Hepatocyte (in vitro differentiated cells): ENCODE measurements around the gene XPO6. TPM values are rescaled to one million over a fixed set of nuclear protein-coding genes. Genes with fewer than 3 reads are reported as not detected.
A peak's percentile ranks its signal among the peaks of the same experiment; 100 is the strongest.

Experiments
- DNase-seq: peaks from one replicate; pipeline ENCODE4 v3.0.0-alpha.2; 2016; ENCODE audit warnings: low spot score
- H2AFZ ChIP-seq: fragments of 200-600 bp; sonication (generic); 2 replicates; pipeline ENCODE4 v1.6.0; 2016; ENCODE audit warnings: antibody characterized with exemption, mild to moderate bottlenecking
- H3K27ac ChIP-seq: fragments of 200-600 bp; sonication (generic); 2 replicates; pipeline ENCODE4 v1.5.1; 2016; ENCODE audit warnings: mild to moderate bottlenecking
- H3K27me3 ChIP-seq: fragments of 200-600 bp; sonication (generic); 2 replicates; pipeline ENCODE4 v1.6.1; 2016
- H3K36me3 ChIP-seq: fragments of 200-600 bp; sonication (generic); replicated peaks from 2 replicates; pipeline ENCODE4 v1.5.1; 2016; ENCODE audit warnings: low read depth; ENCODE audit not compliant: insufficient read depth
- H3K4me1 ChIP-seq: fragments of 200-600 bp; sonication (generic); 2 replicates; pipeline ENCODE4 v1.5.1; 2016; ENCODE audit warnings: mild to moderate bottlenecking, moderate library complexity; ENCODE audit not compliant: insufficient read depth
- H3K4me2 ChIP-seq: fragments of 200-600 bp; sonication (generic); 2 replicates; pipeline ENCODE4 v1.6.0; 2016
- H3K4me3 ChIP-seq: fragments of 200-600 bp; sonication (generic); 2 replicates; pipeline ENCODE4 v1.5.1; 2016; ENCODE audit warnings: mild to moderate bottlenecking
- H3K79me2 ChIP-seq: fragments of 200-600 bp; sonication (generic); 2 replicates; pipeline ENCODE4 v1.6.0; 2017; ENCODE audit warnings: mild to moderate bottlenecking
- H3K9me2 ChIP-seq: fragments of 200-600 bp; sonication (generic); replicated peaks from 2 replicates; pipeline ENCODE4 v1.6.0; 2017; ENCODE audit warnings: mild to moderate bottlenecking; ENCODE audit not compliant: insufficient read depth
- H3K9me3 ChIP-seq: fragments of 200-600 bp; sonication (generic); 2 replicates; pipeline ENCODE4 v1.5.1; 2016; ENCODE audit warnings: low read depth, mild to moderate bottlenecking
- H4K20me1 ChIP-seq: fragments of 200-600 bp; sonication (generic); 2 replicates; pipeline ENCODE4 v1.6.0; 2016; ENCODE audit warnings: mild to moderate bottlenecking; ENCODE audit not compliant: insufficient read depth, poor library complexity, severe bottlenecking
- CTCF ChIP-seq: fragments of 200-600 bp; sonication (generic); IDR thresholded peaks from 2 replicates; pipeline ENCODE4 v1.5.1; 2016; ENCODE audit warnings: antibody characterized with exemption, mild to moderate bottlenecking; ENCODE audit not compliant: poor library complexity
- EZH2 ChIP-seq: fragments of 200-600 bp; sonication (generic); IDR thresholded peaks from 2 replicates; pipeline ENCODE4 v1.6.1; 2016; ENCODE audit warnings: antibody characterized with exemption, mild to moderate bottlenecking, borderline replicate concordance
- EZH2phosphoT487 ChIP-seq: fragments of 200-600 bp; sonication (generic); IDR thresholded peaks from one replicate; pipeline ENCODE4 v1.6.1; 2018; ENCODE audit warnings: antibody characterized with exemption, mild to moderate bottlenecking, low read depth, moderate library complexity; ENCODE audit not compliant: unreplicated experiment, severe bottlenecking
- WGBS: methylation state at CpG from one replicate; pipeline ENCODE4 v1.1.6; 2016; ENCODE audit warnings: low lambda C conversion rate; ENCODE audit errors: missing lambda C conversion rate; 5-methylcytosine and 5-hydroxymethylcytosine counted together
- polyA plus RNA-seq: library from polyadenylated mRNA; unstranded; fragments of >200 nt; fragmentation: Nextera tagmentation; extraction: Ambion mirVana; gene quantifications from 2 replicates; pipeline ENCODE4 v1.2.1, GENCODE V29; 2016
- total RNA-seq: library from RNA; depleted of rRNA; stranded (reverse); fragments of >200 nt; gene quantifications from 2 replicates; pipeline ENCODE4 v1.2.3, GENCODE V29; 2014

Gene XPO6
- total and polyA plus RNA-seq, 2 experiments from 2014 or later: 39.8 to 111 TPM

- TF ChIP-seq EZH2phosphoT487 (no peak), EZH2 (no peak), CTCF (no peak)
- H3K27me3 ChIP-seq: no peaks in the 10 kb centered on the region
- no peak overlapping the region for H3K4me3 ChIP-seq
- H3K4me1 ChIP-seq: no peaks in the 10 kb centered on the region
- no peak overlapping the region for H2AFZ ChIP-seq
- no peak overlapping the region for H3K27ac ChIP-seq
- no peaks in the 10 kb centered on the region for H3K79me2 ChIP-seq
- H3K4me2 ChIP-seq: no peak overlapping the region
- DNase-seq: no peak
- no peaks in the 10 kb centered on the region for H3K36me3 ChIP-seq
- no peaks in the 10 kb centered on the region for H4K20me1 ChIP-seq
- WGBS: 86% methylated on average over 22 of the region's 29 CpGs
- H3K9me2 ChIP-seq: no peaks in the 10 kb centered on the region
- no peaks in the 10 kb centered on the region for H3K9me3 ChIP-seq
Observed at GRCh38 chr16:28259091-28259780, 47.5 kb upstream of the XPO6 start.

DNA sequence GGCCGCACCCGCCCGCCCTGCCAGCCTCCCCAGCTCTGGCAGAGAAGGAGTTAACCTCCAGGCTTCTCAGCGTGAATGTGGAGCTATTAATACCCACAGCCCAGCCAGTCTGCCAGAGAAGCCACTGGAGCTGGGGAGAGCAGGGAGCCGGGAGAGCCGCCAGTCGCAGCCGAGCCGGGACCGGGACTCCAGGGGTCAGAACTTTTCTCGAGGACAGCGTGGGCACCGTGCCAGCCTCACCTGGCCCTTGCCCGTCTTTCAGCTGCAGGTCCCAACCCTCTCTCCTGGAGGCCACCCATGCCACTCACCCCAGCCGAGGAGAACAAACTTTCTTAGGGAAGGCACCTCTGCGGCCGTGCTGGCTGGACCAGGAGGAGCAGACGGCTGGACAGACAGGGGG, 46.8 kb upstream of the XPO6 start:
- DNase-seq: peak; percentile 43
- no peaks in the 10 kb centered on the region for H3K79me2 ChIP-seq
- TF ChIP-seq CTCF (no peak), EZH2phosphoT487 (no peak), EZH2 (no peak)

DNA sequence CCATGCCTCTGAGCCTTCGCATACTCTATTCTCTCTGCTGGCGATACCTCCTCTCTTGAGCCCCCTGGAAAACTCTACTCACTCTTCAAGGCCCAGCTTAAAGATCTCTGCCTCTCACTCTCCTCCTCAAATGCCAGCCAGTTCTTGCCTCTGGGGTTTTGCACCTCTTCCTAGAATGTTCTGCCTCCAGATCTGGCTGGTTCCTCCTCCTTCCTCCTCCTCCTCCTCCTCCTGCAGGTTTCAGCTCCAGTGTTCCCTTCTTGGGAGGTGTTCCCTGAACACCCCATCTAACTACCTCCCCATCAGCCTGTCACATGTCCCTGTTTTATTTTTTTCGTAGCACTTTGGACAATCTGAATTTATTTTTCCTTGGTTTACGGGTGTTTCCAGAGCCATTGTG, 45.5 kb upstream of the XPO6 start:
- 88% methylated on average over 4 of the region's 4 CpGs for WGBS

More for the DNA sequence above, 46.8 kb upstream of the XPO6 start:
- H2AFZ ChIP-seq: no peak overlapping the region
- H3K36me3 ChIP-seq: no peaks in the 10 kb centered on the region
- H3K27me3 ChIP-seq: no peaks in the 10 kb centered on the region
- H3K4me3 ChIP-seq: no peak overlapping the region
- H3K4me1 ChIP-seq: no peaks in the 10 kb centered on the region
- peak overlapping the region; percentile 67 for H3K4me2 ChIP-seq
- no peaks in the 10 kb centered on the region for H3K9me3 ChIP-seq
- 30% methylated on average over 17 of the region's 18 CpGs for WGBS
- no peaks in the 10 kb centered on the region for H4K20me1 ChIP-seq
- no peak overlapping the region for H3K27ac ChIP-seq
- H3K9me2 ChIP-seq: no peaks in the 10 kb centered on the region

More for the DNA sequence above, 45.5 kb upstream of the XPO6 start:
- TF ChIP-seq EZH2phosphoT487 (no peak), EZH2 (no peak), CTCF (no peak)
- Histone ChIP-seq H4K20me1 (no peaks in the 10 kb centered on the region), H2AFZ (no peak overlapping the region), H3K9me2 (no peaks in the 10 kb centered on the region), H3K27me3 (no peaks in the 10 kb centered on the region), H3K4me3 (no peak overlapping the region), H3K4me2 (no peak overlapping the region), H3K36me3 (no peaks in the 10 kb centered on the region), H3K79me2 (no peaks in the 10 kb centered on the region), H3K27ac (no peak overlapping the region), H3K9me3 (no peaks in the 10 kb centered on the region), H3K4me1 (no peaks in the 10 kb centered on the region)
- no peak for DNase-seq
